H9 (cell line): ENCODE measurements around the gene CADM1. TPM values are rescaled to one million over a fixed set of nuclear protein-coding genes. Genes with fewer than 3 reads are reported as not detected.

ENCODE experiments used
- DNase-seq: peaks from one replicate; pipeline ENCODE4 v3.0.0-alpha.2; 2017
- H2AFZ ChIP-seq: one replicate; pipeline ENCODE4 v1.6.1; 2013; ENCODE audit warnings: mild to moderate bottlenecking, low read length, control low read depth, moderate library complexity
- H2AK5ac ChIP-seq: 2 replicates; pipeline ENCODE4 v1.6.1; 2013; ENCODE audit warnings: low read length, control low read depth, mixed read lengths; ENCODE audit not compliant: insufficient read length
- H2BK120ac ChIP-seq: one replicate; pipeline ENCODE4 v1.6.1; 2013; ENCODE audit warnings: low read depth, mild to moderate bottlenecking, low read length, control low read depth, inconsistent platforms; ENCODE audit not compliant: poor library complexity, severe bottlenecking
- H2BK12ac ChIP-seq: 2 replicates; pipeline ENCODE4 v1.6.1; 2013; ENCODE audit warnings: low read length, control low read depth, mixed read lengths, low read depth; ENCODE audit not compliant: insufficient read length
- H2BK15ac ChIP-seq: 2 replicates; pipeline ENCODE4 v1.6.1; 2013; ENCODE audit warnings: low read depth, low read length, control low read depth
- H2BK20ac ChIP-seq: one replicate; pipeline ENCODE4 v1.6.1; 2013; ENCODE audit warnings: low read depth, mild to moderate bottlenecking, low read length, control low read depth, inconsistent platforms; ENCODE audit not compliant: poor library complexity, severe bottlenecking
- H2BK5ac ChIP-seq: 2 replicates; pipeline ENCODE4 v1.6.1; 2013; ENCODE audit warnings: low read length, control low read depth, mixed read lengths; ENCODE audit not compliant: insufficient read length
- H3K14ac ChIP-seq: 2 replicates; pipeline ENCODE4 v1.6.1; 2013; ENCODE audit warnings: low read length, control low read depth; ENCODE audit not compliant: insufficient read depth
- H3K18ac ChIP-seq: 2 replicates; pipeline ENCODE4 v1.6.1; 2013; ENCODE audit warnings: low read depth, mild to moderate bottlenecking, mixed read lengths, low read length, control low read depth; ENCODE audit not compliant: insufficient read length
- H3K23ac ChIP-seq: 2 replicates; pipeline ENCODE4 v1.6.1; 2013; ENCODE audit warnings: low read length, control low read depth, mixed read lengths, low read depth; ENCODE audit not compliant: insufficient read length
- H3K23me2 ChIP-seq: 2 replicates; pipeline ENCODE4 v1.6.1; 2013; ENCODE audit warnings: low read depth, mild to moderate bottlenecking, mixed read lengths, low read length, control low read depth; ENCODE audit not compliant: insufficient read length, poor library complexity, severe bottlenecking
- H3K27ac ChIP-seq: 2 replicates; pipeline ENCODE4 v1.5.1; 2013; ENCODE audit warnings: low read length, control low read depth, mixed read lengths, low read depth; ENCODE audit not compliant: insufficient read length
- H3K27me3 ChIP-seq: 2 replicates; pipeline ENCODE4 v1.6.1; 2013; ENCODE audit warnings: low read length, control low read depth, inconsistent platforms; ENCODE audit not compliant: insufficient read depth
- H3K4ac ChIP-seq: 2 replicates; pipeline ENCODE4 v1.6.1; 2013; ENCODE audit warnings: low read depth, mild to moderate bottlenecking, control low read depth, inconsistent platforms, low read length, moderate library complexity
- H3K4me1 ChIP-seq: 2 replicates; pipeline ENCODE4 v1.6.1; 2013; ENCODE audit warnings: low read length, control low read depth, inconsistent platforms; ENCODE audit not compliant: insufficient read depth
- H3K4me2 ChIP-seq: 2 replicates; pipeline ENCODE4 v1.6.1; 2013; ENCODE audit warnings: low read length, control low read depth, mixed read lengths; ENCODE audit not compliant: insufficient read length, insufficient read depth
- H3K56ac ChIP-seq: 2 replicates; pipeline ENCODE4 v1.6.1; 2013; ENCODE audit warnings: low read depth, mild to moderate bottlenecking, mixed read lengths, low read length, control low read depth; ENCODE audit not compliant: insufficient read length
- H3K79me1 ChIP-seq: 2 replicates; pipeline ENCODE4 v1.6.1; 2013; ENCODE audit warnings: low read depth, mild to moderate bottlenecking, moderate library complexity, low read length, control low read depth, inconsistent platforms; ENCODE audit not compliant: insufficient read depth, poor library complexity, severe bottlenecking
- H3K79me2 ChIP-seq: 2 replicates; pipeline ENCODE4 v1.6.1; 2013; ENCODE audit warnings: low read length, control low read depth, inconsistent platforms; ENCODE audit not compliant: insufficient read depth
- H3K9ac ChIP-seq: 2 replicates; pipeline ENCODE4 v1.6.1; 2013; ENCODE audit warnings: low read length, control low read depth, mixed read lengths; ENCODE audit not compliant: insufficient read length; ENCODE audit errors: extremely low read depth
- H3K9me3 ChIP-seq: one replicate; pipeline ENCODE4 v1.6.1; 2013; ENCODE audit warnings: low read depth, low read length, inconsistent platforms; ENCODE audit not compliant: control insufficient read depth
- H3T11ph ChIP-seq: one replicate; pipeline ENCODE4 v1.6.1; 2013; ENCODE audit warnings: mild to moderate bottlenecking, low read length, control low read depth, inconsistent platforms
- H4K20me1 ChIP-seq: one replicate; pipeline ENCODE4 v1.6.1; 2013; ENCODE audit not compliant: control insufficient read depth, insufficient read length, insufficient read depth
- H4K5ac ChIP-seq: 2 replicates; pipeline ENCODE4 v1.6.1; 2013; ENCODE audit warnings: low read depth, mild to moderate bottlenecking, mixed read lengths, low read length, control low read depth; ENCODE audit not compliant: insufficient read length
- H4K8ac ChIP-seq: replicated peaks from 2 replicates; pipeline ENCODE4 v1.6.1; 2013; ENCODE audit warnings: low read length, control low read depth, mixed read lengths, low read depth; ENCODE audit not compliant: insufficient read length
- H4K91ac ChIP-seq: 2 replicates; pipeline ENCODE4 v1.6.1; 2013; ENCODE audit warnings: low read depth, mild to moderate bottlenecking, moderate library complexity, mixed read lengths, low read length, control low read depth; ENCODE audit not compliant: insufficient read length
- H3K27ac Mint-ChIP-seq, 3 experiments: 2 replicates in 2 of 3; 3 replicates in 1 of 3; pipeline ENCODE4 v1.8.0; 2020 to 2021; ENCODE audit warnings: mixed read lengths in 3 of 3, mild to moderate bottlenecking in 1 of 3, moderate library complexity in 1 of 3
- H3K27me3 Mint-ChIP-seq: 2 replicates; pipeline ENCODE4 v1.8.0; 2021; ENCODE audit warnings: low read depth, mild to moderate bottlenecking, moderate library complexity, mixed read lengths
- H3K36me3 Mint-ChIP-seq, 3 experiments: 2 replicates in 2 of 3; 3 replicates in 1 of 3; pipeline ENCODE4 v1.8.0; 2020 to 2021; ENCODE audit warnings: low read depth in 3 of 3, mixed read lengths in 3 of 3; ENCODE audit not compliant: insufficient read depth in 1 of 3
- H3K4me1 Mint-ChIP-seq, 2 experiments: 2 replicates each; pipeline ENCODE4 v1.8.0; 2020; ENCODE audit warnings: mixed read lengths in 2 of 2
- H3K4me3 Mint-ChIP-seq, 2 experiments: 2 replicates in 1 of 2; 3 replicates in 1 of 2; pipeline ENCODE4 v1.8.0; 2020 to 2021; ENCODE audit warnings: mild to moderate bottlenecking in 2 of 2, mixed read lengths in 2 of 2, moderate library complexity in 1 of 2
- H3K9me3 Mint-ChIP-seq, 2 experiments: 2 replicates in 1 of 2; 3 replicates in 1 of 2; pipeline ENCODE4 v1.8.0; 2020; ENCODE audit warnings: mild to moderate bottlenecking in 2 of 2, mixed read lengths in 2 of 2, moderate library complexity in 1 of 2
- WGBS: extraction: QIAGEN DNeasy Blood & Tissue Kit; methylation state at CpG from one replicate; pipeline ENCODE4 v1.1.7; 2013; ENCODE audit warnings: missing lambda C conversion rate, low lambda C conversion rate, mixed read lengths; ENCODE audit not compliant: insufficient read length; ENCODE audit errors: extremely low coverage; 5-methylcytosine and 5-hydroxymethylcytosine counted together
- total RNA-seq: library from RNA; stranded (reverse); gene quantifications from 2 replicates; pipeline ENCODE4 v1.2.1, GENCODE V29; 2021
- TF ChIP-seq, protein P1 (sequence below): fragments of 200-600 bp; sonication (generic); conservative IDR thresholded peaks from 3 replicates; pipeline ENCODE4 v1.8.0; 2021; ENCODE audit warnings: antibody characterized with exemption, mild to moderate bottlenecking

The CADM1 gene
- total RNA-seq, 1 experiment from 2014 or later = 11.9 TPM

DNA sequence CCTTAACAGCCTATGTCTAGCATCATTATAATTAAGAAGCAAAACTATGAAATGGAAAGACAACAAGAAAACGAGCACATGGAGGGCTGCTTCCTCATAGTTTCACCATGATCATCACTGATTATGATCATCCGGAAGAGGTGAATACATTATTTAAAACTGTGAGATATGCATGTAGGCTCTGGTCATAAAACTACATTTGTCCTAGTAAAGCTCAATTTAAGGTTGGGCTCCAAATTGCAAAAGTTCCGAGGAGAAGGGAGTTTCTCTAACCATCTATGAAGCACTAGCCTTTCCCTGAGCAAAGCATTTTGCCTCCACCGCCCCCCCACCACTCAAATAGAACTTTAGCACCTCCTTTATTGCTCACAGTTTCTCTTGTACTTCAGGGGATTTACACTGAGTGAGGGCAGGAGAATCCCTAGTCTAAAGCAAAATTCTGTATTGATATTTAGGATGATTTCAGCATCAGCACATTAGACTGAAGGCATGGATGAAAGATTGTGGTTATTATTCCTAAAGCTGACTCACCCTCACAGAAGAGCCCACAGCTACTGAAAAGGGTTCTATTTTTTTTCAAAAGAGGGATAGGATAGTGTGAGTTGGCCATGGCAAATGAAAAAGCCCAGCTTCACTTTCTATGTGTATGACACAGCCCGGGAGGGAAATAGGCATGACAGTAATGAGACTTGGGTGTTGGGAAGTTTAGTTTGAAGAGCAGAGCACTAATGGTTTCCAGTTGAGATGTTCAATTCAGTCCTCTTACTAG, 203.4 kb downstream of the CADM1 start:
- H3K4ac ChIP-seq = no peak overlapping the region
- no peak overlapping the region for H2BK120ac ChIP-seq
- H3T11ph ChIP-seq = no peak overlapping the region
- no peaks in the 10 kb centered on the region for H3K23me2 ChIP-seq
- H3K4me1 Mint-ChIP-seq = 0 out of 4 replicates have a peak, but pooled peaks cover 4% of the 10 kb centered on the region in 2 experiments
- no peak overlapping the region for H4K8ac ChIP-seq
- H3K27ac ChIP-seq = no peak overlapping the region
- no peaks in the 10 kb centered on the region for H3K4me1 ChIP-seq
- no peak overlapping the region for H3K18ac ChIP-seq
- no peak overlapping the region for H3K4me3 Mint-ChIP-seq
- H2BK12ac ChIP-seq = no peak overlapping the region
- no peaks in the 10 kb centered on the region for H3K9me3 ChIP-seq
- H4K91ac ChIP-seq = no peak overlapping the region
- H3K36me3 Mint-ChIP-seq = no peaks in the 10 kb centered on the region
- no peak overlapping the region for H2BK5ac ChIP-seq
- no peak overlapping the region for H3K4me2 ChIP-seq
- DNase-seq = no peak
- no peaks in the 10 kb centered on the region for H3K27me3 ChIP-seq
- no peak overlapping the region for H3K23ac ChIP-seq
- H3K27ac Mint-ChIP-seq = no peak overlapping the region
- H3K79me2 ChIP-seq = no peaks in the 10 kb centered on the region
- H3K56ac ChIP-seq = no peak overlapping the region
- H2BK20ac ChIP-seq = no peak overlapping the region
- H4K5ac ChIP-seq = no peak overlapping the region
- no peak overlapping the region for H3K9ac ChIP-seq
- no peak overlapping the region for H2AFZ ChIP-seq
- H3K14ac ChIP-seq = no peak overlapping the region
- no peaks in the 10 kb centered on the region for H4K20me1 ChIP-seq
- no peak overlapping the region for H2AK5ac ChIP-seq
- H3K9me3 Mint-ChIP-seq = no peaks in the 10 kb centered on the region
- H2BK15ac ChIP-seq = no peak overlapping the region
- H3K27me3 Mint-ChIP-seq = no peaks in the 10 kb centered on the region
- TF ChIP-seq, protein P1, sequence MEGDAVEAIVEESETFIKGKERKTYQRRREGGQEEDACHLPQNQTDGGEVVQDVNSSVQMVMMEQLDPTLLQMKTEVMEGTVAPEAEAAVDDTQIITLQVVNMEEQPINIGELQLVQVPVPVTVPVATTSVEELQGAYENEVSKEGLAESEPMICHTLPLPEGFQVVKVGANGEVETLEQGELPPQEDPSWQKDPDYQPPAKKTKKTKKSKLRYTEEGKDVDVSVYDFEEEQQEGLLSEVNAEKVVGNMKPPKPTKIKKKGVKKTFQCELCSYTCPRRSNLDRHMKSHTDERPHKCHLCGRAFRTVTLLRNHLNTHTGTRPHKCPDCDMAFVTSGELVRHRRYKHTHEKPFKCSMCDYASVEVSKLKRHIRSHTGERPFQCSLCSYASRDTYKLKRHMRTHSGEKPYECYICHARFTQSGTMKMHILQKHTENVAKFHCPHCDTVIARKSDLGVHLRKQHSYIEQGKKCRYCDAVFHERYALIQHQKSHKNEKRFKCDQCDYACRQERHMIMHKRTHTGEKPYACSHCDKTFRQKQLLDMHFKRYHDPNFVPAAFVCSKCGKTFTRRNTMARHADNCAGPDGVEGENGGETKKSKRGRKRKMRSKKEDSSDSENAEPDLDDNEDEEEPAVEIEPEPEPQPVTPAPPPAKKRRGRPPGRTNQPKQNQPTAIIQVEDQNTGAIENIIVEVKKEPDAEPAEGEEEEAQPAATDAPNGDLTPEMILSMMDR = no peak
- no peaks in the 10 kb centered on the region for H3K79me1 ChIP-seq
- no CpG with 5 or more reads among the region's 5 CpGs for WGBS
